Esophagus muscularis mucosa (tissue), 4 donors: ENCODE measurements around the gene PLXNA4.

ENCODE experiments used
- EP300 ChIP-seq: sonication (generic); formaldehyde crosslinking; IDR thresholded peaks from one replicate; pipeline ENCODE4 v1.6.1; 2017; ENCODE audit warnings: antibody characterized with exemption
- POLR2A ChIP-seq: fragments of 450-650 bp; IDR thresholded peaks from one replicate; pipeline ENCODE4 v1.6.1; 2017; ENCODE audit warnings: antibody characterized with exemption, moderate library complexity, mild to moderate bottlenecking, low read depth
- POLR2AphosphoS5 ChIP-seq, 2 donors: sonication (generic); formaldehyde crosslinking; IDR thresholded peaks; one replicate each; pipeline ENCODE4 v1.6.1; 2017; ENCODE audit warnings: antibody characterized with exemption in 2 of 2
- TF ChIP-seq, protein P1 (sequence below), 3 experiments: fragments of 200-600 bp in 2 of 3; fragments of 450-650 bp in 1 of 3; sonication (generic) in 2 of 3; IDR thresholded peaks; one replicate each; pipeline ENCODE4 v1.5.1; 2017 to 2019; ENCODE audit warnings: antibody characterized with exemption in 3 of 3, mild to moderate bottlenecking in 2 of 3, moderate library complexity in 1 of 3

DNA sequence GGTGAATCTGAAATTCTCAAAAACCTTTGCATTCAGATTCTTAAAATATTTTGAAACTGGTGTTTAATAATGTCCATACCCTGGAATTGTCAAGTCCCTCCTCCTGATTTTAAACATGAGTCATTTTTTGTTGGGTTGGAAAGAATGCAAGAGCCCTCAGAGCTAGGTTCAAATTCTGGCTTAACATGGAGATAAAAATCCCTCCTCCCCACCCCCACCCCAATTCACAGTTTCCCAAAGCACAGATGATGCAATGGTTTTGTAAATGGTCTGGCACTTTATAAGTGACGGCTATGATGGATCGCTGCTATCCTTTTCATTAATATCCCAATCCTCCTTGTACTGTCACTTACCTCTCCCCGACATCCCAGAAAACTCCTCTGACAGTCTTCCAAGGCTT lies 332.8 kb downstream of the PLXNA4 start:
- TF ChIP-seq, protein P1, sequence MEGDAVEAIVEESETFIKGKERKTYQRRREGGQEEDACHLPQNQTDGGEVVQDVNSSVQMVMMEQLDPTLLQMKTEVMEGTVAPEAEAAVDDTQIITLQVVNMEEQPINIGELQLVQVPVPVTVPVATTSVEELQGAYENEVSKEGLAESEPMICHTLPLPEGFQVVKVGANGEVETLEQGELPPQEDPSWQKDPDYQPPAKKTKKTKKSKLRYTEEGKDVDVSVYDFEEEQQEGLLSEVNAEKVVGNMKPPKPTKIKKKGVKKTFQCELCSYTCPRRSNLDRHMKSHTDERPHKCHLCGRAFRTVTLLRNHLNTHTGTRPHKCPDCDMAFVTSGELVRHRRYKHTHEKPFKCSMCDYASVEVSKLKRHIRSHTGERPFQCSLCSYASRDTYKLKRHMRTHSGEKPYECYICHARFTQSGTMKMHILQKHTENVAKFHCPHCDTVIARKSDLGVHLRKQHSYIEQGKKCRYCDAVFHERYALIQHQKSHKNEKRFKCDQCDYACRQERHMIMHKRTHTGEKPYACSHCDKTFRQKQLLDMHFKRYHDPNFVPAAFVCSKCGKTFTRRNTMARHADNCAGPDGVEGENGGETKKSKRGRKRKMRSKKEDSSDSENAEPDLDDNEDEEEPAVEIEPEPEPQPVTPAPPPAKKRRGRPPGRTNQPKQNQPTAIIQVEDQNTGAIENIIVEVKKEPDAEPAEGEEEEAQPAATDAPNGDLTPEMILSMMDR (IDR thresholded peaks at IDR 0.05) = no peak
- no peak for TF ChIP-seq POLR2AphosphoS5 (IDR thresholded peaks at IDR 0.05)
- no peak for TF ChIP-seq EP300
- TF ChIP-seq POLR2A = no peak
